ENCODE data around the gene PDHX.

The PDHX gene

DNA sequence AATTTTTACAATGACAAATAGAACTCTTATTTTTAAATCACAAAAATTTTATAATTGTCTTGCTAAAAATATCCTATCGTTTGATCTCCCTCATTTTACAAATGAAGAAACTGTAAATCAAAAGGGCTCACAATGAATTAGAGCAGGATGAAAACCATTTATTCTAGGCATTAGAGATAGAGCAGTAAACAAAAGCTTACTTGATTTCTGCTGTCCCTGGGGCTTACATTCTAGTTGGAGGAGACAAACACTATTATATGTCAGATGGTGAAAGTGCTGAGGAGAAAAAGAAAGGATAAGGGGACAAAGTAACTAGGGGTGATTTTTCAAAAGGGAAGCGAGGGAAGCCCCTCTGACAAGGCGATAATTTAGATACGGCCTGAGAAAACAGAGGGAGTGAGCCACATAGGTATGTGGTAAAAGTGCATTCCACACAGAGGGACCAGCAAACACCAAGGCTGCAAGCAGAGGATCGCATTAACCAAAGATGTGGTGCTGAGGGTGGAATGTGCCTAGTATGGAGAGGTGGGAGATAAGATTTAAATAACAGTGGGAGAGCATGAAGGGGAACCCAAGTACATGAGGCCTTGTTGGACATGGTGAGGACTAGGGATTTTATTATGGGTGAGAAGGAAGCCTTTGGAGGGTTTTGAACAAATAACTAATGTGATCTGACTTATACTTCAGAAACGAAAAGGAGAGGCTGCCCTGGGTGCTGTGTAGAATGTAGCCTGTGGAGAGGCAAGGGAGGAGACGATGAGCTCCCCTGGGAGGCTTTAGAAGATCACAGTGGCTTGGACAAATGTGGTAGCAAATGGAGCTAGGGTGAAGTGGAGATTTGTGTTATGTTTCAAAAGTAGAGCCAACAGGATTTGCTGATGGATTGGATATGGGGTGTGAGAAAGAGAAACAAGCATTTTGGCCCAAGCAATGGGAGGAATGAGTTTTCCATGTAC is 62.1 kb downstream of the PDHX start:
- no peaks in the 10 kb centered on the region for H3K27me3 Mint-ChIP-seq
- no peaks in the 10 kb centered on the region for H3K9me3 Mint-ChIP-seq
- no peak overlapping the region for H3K27ac Mint-ChIP-seq
- H3K36me3 Mint-ChIP-seq (ENCODE audit: low read depth): peaks cover 73% of the 10 kb centered on the region
- no peak overlapping the region for H3K4me3 Mint-ChIP-seq
- peaks cover 21% of the 10 kb centered on the region for H3K4me1 Mint-ChIP-seq (ENCODE audit: low read depth)
- no peak for DNase-seq

DNA sequence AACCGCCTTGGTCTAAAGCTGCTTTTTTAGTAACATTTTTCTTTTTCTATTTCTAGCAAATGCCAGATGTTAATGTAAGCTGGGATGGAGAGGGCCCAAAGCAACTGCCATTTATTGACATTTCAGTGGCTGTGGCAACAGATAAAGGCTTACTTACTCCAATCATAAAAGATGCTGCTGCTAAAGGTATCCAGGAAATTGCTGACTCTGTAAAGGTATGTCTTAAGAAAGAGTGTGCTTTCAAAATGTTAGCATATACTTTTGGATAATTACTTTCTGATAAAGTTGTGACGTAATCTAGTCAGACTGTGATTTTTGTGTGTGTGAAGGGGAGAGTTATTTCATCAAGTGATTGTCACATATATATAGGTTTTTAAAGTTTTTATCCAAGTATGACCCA is 68.1 kb downstream of the PDHX start:
- H3K27me3 Mint-ChIP-seq: no peaks in the 10 kb centered on the region
- no peak overlapping the region for H3K4me3 Mint-ChIP-seq
- H3K36me3 Mint-ChIP-seq (ENCODE audit: low read depth): peaks cover 66% of the 10 kb centered on the region
- H3K4me1 Mint-ChIP-seq (ENCODE audit: low read depth): peaks cover 12% of the 10 kb centered on the region
- no peak for DNase-seq
- H3K9me3 Mint-ChIP-seq: no peaks in the 10 kb centered on the region
- H3K27ac Mint-ChIP-seq: no peak overlapping the region

- Mint-ChIP-seq H3K4me3 (no peak overlapping the region), H3K4me1 (ENCODE audit: low read depth) (peaks cover 5% of the 10 kb centered on the region), H3K27ac (no peak overlapping the region), H3K36me3 (ENCODE audit: low read depth) (peaks cover 60% of the 10 kb centered on the region), H3K27me3 (no peaks in the 10 kb centered on the region), H3K9me3 (no peaks in the 10 kb centered on the region)
- no peak for DNase-seq
These were observed 70.6 kb downstream of the PDHX start for GRCh38 chr11:34986883-34987520.

GRCh38 chr11:34987617-34988016 is 71.2 kb downstream of the PDHX start:
- Mint-ChIP-seq H3K4me1 (ENCODE audit: low read depth) (peaks cover 5% of the 10 kb centered on the region), H3K27me3 (no peaks in the 10 kb centered on the region), H3K9me3 (no peaks in the 10 kb centered on the region), H3K36me3 (ENCODE audit: low read depth) (peaks cover 54% of the 10 kb centered on the region), H3K4me3 (no peak overlapping the region), H3K27ac (no peak overlapping the region)
- no peak for DNase-seq

DNA sequence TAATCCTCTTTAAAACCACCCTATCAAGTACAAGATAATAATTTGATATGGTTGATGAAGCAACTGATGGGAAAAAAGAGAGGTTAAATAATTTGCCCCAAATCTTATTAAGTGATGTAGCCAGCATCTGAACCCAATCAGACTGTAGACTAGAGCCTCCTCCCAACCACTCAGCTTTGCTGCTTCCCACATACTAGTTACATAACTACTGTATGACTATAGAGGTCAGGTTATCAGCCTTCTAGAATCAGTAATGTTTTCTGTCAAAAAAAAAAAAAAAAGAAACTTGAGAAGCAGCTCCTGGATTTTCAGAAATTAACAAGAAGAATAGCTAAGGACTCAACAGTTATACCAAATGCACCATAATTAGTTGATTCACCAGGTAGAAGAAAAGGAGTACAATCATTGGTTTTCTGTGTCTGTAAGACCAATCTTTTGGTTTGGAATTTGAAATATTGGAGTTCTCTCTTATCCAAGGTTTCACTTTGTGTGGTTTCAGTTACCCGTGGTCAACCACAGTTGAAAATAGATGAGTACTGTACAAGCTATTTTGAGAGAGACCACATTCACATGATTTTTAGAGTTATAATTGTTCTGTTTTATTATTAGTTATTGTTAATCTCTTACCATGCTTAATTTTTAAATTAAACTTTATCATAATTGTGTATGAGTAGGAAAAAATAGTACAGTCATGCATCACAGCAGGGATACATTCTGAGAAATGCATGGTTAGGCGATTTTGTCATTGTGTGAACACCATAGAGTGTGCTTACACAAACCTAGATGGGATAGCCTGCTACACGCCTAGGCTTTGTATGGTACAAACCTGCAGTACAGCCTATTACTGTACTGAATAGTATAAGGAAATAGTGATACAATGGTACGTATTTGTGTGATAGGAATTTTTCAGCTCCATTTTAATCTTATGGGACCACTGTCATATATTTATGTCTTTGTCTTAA is 72.2 kb downstream of the PDHX start:
- no peak overlapping the region for H3K4me3 Mint-ChIP-seq
- H3K27ac Mint-ChIP-seq: no peak overlapping the region
- H3K9me3 Mint-ChIP-seq: no peaks in the 10 kb centered on the region
- peaks cover 53% of the 10 kb centered on the region for H3K36me3 Mint-ChIP-seq (ENCODE audit: low read depth)
- H3K4me1 Mint-ChIP-seq (ENCODE audit: low read depth): peaks cover 5% of the 10 kb centered on the region
- no peaks in the 10 kb centered on the region for H3K27me3 Mint-ChIP-seq
- DNase-seq: no peak

DNA sequence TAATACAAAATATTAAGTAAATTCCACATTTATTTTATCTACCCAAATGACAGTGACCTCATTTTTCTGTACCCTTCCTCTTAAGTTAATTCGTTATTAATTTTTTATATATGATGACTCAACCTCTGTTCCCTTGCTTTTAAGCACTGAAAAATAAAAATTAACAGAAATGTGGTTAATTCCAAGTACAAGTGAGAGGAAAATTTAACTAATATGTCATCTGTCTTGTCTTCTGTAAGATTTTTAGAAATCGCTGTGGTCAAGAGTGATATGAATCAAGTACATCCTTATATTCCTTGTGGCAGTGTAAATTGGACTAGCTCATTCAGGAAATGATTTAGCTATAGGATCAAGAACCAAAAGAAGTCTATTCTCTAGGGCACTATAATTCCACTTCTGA is 74.5 kb downstream of the PDHX start:
- Mint-ChIP-seq H3K27me3 (no peaks in the 10 kb centered on the region), H3K27ac (no peak overlapping the region), H3K4me3 (no peak overlapping the region), H3K36me3 (ENCODE audit: low read depth) (peaks cover 39% of the 10 kb centered on the region), H3K9me3 (no peaks in the 10 kb centered on the region), H3K4me1 (ENCODE audit: low read depth) (peaks cover 5% of the 10 kb centered on the region)
- no peak for DNase-seq

DNA sequence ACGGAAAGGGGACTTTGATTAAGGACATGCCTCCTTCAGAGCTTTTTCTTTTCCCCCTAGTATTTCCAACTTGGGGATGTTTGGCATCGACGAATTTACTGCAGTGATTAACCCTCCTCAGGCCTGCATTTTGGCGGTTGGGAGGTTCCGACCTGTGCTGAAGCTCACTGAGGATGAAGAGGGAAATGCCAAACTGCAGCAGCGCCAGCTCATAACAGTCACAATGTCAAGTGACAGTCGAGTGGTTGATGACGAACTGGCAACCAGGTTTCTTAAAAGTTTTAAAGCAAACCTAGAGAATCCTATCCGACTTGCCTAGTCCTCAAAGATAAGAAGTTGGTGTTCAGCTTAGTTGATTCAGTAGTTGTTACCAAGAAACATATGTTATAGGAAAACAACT is 78.4 kb downstream of the PDHX start:
- H3K36me3 Mint-ChIP-seq (ENCODE audit: low read depth): peaks cover 21% of the 10 kb centered on the region
- no peak overlapping the region for H3K4me3 Mint-ChIP-seq
- H3K27me3 Mint-ChIP-seq: no peaks in the 10 kb centered on the region
- DNase-seq: no peak
- no peak overlapping the region for H3K27ac Mint-ChIP-seq
- peaks cover 18% of the 10 kb centered on the region for H3K4me1 Mint-ChIP-seq (ENCODE audit: low read depth)
- H3K9me3 Mint-ChIP-seq: no peaks in the 10 kb centered on the region

DNA sequence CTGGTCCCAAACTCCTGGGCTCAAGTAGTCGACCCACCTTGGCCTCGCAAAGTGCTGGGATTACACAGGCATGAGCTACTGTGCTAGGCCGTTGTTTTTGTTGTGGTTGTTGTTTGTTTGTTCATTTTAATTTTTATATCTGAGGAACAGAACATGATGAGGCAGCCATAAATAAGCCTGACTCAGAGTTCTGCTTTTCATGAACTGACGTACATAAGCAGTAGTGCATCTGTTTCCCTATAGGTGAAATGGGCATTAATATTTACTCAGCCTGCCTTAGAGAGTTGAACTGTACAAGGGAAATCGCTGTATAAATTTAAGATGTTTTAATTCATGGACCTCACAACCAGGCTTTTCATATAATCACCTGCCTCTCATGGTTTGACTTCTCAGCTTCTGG is 80.5 kb downstream of the PDHX start:
- Mint-ChIP-seq H3K9me3 (no peaks in the 10 kb centered on the region), H3K36me3 (ENCODE audit: low read depth) (peaks cover 12% of the 10 kb centered on the region), H3K4me3 (no peak overlapping the region), H3K27me3 (no peaks in the 10 kb centered on the region), H3K27ac (no peak overlapping the region), H3K4me1 (ENCODE audit: low read depth) (peaks cover 28% of the 10 kb centered on the region)
- no peak for DNase-seq

DNA sequence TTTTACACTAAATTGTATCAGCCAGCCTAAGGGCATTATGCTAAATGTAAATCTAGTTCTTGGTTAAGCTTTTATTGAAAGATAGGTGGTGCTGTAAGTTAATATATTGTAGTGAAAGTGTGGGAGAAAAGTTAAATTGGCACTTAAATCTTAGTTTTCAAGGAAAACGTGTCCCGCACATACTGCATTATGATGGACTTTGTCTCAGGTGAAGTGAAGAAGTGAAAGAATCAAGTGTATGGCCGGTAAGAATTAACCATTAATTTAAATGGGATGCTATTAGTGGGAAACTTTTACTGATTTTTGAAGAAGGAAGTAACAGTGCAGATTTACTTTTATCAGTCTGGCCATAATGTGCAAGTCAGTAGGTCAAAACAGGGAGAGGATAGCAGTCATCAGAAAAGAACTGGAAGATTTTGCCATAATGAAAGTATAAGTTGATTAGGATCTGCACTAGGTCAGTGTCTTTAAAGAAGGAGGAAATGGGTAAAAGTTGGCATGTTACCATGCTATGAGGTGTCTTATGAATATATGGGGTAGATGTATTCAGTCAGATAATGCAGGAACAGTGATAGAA is 81.6 kb downstream of the PDHX start:
- no peaks in the 10 kb centered on the region for H3K27me3 Mint-ChIP-seq
- no peak for DNase-seq
- peaks cover 11% of the 10 kb centered on the region for H3K36me3 Mint-ChIP-seq (ENCODE audit: low read depth)
- H3K4me3 Mint-ChIP-seq: no peak overlapping the region
- H3K9me3 Mint-ChIP-seq: no peaks in the 10 kb centered on the region
- H3K27ac Mint-ChIP-seq: no peak overlapping the region
- H3K4me1 Mint-ChIP-seq (ENCODE audit: low read depth): peaks cover 31% of the 10 kb centered on the region

DNA sequence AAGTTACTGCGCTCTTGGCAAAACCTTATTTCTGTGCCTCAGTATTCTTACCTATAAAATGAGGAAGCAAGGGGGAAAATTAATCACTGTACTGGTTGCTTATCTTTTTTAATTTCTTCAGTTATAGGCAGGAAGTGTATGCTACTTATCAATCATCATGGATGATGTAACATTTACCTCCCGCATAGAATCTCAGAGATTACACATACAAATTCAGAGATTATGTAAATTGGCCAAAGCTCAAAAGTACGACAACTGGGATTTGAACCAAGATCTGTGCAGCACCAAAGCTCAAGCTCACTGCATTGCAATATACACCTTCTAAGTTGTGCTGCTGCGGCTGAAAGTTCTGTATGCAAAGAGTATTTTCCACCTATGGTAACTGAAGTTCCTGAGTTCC is 83.0 kb downstream of the PDHX start:
- H3K27ac Mint-ChIP-seq: peak overlapping the region; percentile 23
- no peaks in the 10 kb centered on the region for H3K9me3 Mint-ChIP-seq
- H3K4me3 Mint-ChIP-seq: no peak overlapping the region
- no peaks in the 10 kb centered on the region for H3K27me3 Mint-ChIP-seq
- peaks cover 41% of the 10 kb centered on the region for H3K4me1 Mint-ChIP-seq (ENCODE audit: low read depth)
- no peak for DNase-seq
- H3K36me3 Mint-ChIP-seq (ENCODE audit: low read depth): peaks cover 4% of the 10 kb centered on the region

- peaks cover 64% of the 10 kb centered on the region for H3K4me1 Mint-ChIP-seq (ENCODE audit: low read depth)
- H3K9me3 Mint-ChIP-seq: no peaks in the 10 kb centered on the region
- no peak overlapping the region for H3K4me3 Mint-ChIP-seq
- no peaks in the 10 kb centered on the region for H3K27me3 Mint-ChIP-seq
- DNase-seq: no peak
- H3K36me3 Mint-ChIP-seq (ENCODE audit: low read depth): no peaks in the 10 kb centered on the region
- no peak overlapping the region for H3K27ac Mint-ChIP-seq
These were observed 86.8 kb downstream of the PDHX start for GRCh38 chr11:35003186-35003585.

DNA sequence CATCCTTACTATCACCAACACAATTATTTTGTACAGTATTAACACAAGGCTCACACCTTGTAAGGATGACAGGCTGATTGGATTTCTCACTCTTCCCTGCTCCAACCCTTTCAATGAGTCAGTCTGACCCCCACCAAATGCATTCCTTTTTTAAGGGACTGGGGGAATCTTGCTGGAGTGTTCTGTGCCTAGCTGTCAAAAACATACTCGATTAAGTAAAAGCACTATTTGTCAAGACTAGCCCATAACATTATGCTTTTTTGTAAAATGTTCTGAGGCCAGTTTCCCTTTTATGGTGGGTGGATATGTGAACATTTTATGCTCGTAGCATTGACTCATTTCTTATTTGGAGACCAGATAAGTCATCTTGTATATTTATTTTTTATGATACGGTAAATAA is 87.2 kb downstream of the PDHX start:
- Mint-ChIP-seq H3K4me1 (ENCODE audit: low read depth) (peaks cover 61% of the 10 kb centered on the region), H3K36me3 (ENCODE audit: low read depth) (no peaks in the 10 kb centered on the region), H3K9me3 (no peaks in the 10 kb centered on the region), H3K27me3 (no peaks in the 10 kb centered on the region), H3K4me3 (no peak overlapping the region), H3K27ac (no peak overlapping the region)
- no peak for DNase-seq

DNA sequence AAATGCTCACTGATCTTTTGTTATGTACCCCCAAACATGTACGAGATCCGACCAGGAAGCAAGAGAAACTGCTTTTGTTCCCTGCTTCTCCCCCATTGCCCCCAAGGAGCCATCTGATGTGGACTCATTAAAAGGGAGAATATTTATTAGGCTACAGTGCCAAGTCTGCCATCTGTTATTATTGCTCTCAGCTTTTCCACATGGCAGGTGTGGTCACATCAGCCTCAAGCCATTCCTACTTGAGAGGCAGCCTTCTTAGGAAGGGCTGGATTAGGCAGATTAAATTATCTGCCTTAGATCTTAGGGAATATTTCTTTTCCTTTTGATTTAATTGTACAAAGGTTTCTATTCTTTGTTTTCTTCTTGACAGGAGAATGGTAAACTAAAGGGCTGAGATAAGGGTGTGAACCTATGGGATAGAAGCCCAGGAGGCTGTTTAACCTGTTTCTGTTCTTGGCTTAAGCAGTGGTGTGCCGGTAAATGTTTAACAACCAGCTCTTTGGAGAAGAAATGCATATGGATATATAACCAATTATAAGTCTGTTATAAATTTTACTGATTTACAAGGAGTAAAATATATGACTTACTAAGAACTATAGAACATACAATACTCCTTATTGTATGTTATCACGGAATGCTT is 88.8 kb downstream of the PDHX start:
- H3K4me3 Mint-ChIP-seq: no peak overlapping the region
- peaks cover 59% of the 10 kb centered on the region for H3K4me1 Mint-ChIP-seq (ENCODE audit: low read depth)
- H3K27me3 Mint-ChIP-seq: no peaks in the 10 kb centered on the region
- no peak overlapping the region for H3K27ac Mint-ChIP-seq
- no peak for DNase-seq
- no peaks in the 10 kb centered on the region for H3K9me3 Mint-ChIP-seq
- H3K36me3 Mint-ChIP-seq (ENCODE audit: low read depth): no peaks in the 10 kb centered on the region
